HG02943 (cell line): ENCODE data around the gene SMAD7.

ENCODE experiments used
- ATAC-seq: cut with Tn5 transposase; IDR thresholded peaks from one replicate; pipeline ENCODE4 v1.9.1; 2021; ENCODE audit warnings: mild to moderate bottlenecking, low read depth, moderate library complexity; ENCODE audit not compliant: unreplicated experiment

Gene SMAD7

DNA sequence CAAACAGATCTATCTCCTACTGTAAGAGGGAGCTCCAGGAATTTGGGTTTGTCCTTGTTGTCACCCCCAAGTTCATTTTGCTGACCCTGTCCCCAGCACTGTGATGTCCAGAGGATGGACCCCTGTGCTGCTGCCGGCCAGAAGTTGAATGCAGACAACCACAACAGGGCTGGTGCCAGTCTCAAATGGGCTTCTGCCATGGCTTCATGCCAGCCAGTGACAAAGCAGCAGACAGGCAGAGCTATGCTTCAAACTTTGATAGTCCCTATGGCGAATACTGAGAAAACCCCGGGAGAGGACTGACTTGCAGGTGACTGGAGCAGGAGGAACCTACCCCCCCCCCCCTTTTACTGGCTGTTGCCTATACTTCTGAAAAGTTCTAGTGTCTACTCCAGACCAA is 3.2 kb downstream of the SMAD7 start:
- no peak for ATAC-seq

DNA sequence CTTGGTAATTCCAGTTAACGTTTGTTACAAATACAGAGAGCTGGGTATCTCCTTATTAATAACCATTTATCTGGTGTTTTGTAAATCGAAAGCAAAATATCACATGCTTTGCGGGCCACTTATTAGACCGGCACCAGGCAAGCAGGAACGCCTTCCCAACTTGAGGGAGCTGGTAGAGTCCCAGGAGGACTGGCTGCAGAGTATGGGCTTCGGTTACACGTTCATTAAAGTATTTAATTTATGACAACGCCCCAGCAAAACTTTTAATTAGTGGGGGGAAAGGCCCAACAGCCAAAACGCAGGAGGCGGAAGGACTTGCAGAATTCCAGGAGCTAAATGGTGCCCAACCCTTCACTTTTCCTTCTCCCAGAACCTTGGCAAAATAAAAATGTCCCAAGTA is 3.7 kb downstream of the SMAD7 start:
- ATAC-seq, result no peak

DNA sequence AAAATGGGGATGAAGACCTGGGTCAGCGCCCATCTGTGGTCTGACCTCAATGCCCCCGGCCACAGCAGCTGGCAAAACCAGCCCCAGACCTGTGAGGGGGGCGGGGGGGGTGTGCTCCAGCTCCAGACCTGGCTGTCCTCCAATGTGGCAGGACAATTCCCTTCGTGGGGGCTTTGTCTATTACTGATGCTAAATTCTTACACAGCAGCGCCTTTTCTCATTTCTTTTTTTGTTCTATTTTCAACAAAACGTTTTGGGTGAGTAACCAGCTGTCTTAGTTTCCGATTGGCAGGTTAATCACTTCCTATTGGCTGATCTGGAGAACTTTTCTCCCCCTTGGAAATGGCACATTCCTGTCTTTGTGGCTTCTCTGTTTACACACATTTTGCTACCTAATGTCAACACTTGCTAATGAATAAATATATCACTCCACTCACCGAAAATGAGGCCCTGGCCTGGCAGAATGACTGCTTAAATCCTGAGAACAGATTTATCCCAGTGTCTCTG is 4.4 kb downstream of the SMAD7 start:
- ATAC-seq, result no peak

DNA sequence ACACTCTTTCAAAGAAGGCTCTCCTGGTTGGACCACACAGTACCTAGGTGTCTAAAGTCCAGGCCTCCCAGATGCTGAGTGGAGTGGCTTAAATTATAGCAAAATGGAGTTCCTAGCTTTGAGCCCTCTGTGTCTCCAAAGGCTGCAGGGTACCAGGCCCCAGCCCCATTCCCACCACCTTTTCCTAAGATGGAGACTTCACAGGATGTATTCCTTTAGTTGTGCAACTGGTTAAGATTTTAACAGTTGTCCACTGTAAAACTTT is 4.9 kb downstream of the SMAD7 start:
- ATAC-seq, result no peak

DNA sequence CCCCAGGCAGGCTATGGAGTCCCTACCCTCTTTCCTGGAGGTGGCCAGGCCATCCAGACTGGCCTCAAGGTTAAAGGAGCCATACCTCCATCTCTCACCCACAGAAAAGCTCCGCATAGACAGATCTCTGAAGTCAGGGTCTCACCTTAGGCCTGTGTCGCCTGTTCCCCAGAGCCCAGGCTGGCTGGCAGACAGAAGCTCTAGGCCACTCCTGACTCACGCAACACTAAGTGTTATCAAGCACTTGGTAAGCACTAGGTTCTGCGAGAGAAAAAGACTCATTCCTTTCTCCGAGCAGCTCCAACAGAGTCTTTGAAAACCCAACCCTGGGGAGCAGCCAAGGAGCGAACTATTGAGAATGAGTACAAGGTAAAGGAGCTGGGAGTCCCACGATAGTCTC is 6.1 kb downstream of the SMAD7 start:
- no peak for ATAC-seq

DNA sequence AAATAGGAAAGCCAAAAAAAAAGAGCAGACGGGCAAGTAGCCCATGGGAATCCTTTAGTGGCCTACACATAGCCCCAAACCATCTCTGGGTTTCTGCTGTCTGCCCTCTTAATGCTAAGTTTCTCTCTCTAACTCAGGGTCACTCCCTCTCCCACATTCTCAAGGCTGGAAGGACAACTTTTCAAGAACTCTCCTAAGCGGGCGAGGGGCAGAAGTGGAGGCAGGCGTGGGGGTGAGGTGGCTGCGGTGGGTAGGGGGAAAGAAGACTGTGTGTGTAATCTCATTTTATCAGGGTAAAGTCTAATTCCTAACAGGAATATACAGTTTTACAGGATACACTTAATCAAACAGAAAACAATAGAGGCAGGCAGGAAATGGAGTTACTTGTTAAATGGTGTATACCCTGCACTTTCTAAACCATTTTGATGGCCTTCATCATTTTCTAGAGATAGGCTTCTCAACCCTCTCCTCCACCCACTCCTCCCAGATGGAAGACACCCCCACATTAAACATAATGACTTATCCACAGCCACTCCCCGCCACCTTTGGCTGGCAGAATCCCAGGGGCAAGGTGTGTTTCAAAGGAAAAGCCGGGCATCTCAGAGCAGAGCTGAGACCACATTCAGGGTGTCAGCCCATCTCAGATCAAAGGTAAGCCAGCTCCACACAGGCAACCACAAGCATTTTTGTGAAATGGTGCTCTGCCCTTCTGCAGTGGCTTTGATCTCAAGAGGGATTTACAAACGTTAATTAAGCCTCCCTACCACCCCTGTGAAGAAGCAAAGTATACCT is 6.8 kb downstream of the SMAD7 start:
- ATAC-seq, result no peak

DNA sequence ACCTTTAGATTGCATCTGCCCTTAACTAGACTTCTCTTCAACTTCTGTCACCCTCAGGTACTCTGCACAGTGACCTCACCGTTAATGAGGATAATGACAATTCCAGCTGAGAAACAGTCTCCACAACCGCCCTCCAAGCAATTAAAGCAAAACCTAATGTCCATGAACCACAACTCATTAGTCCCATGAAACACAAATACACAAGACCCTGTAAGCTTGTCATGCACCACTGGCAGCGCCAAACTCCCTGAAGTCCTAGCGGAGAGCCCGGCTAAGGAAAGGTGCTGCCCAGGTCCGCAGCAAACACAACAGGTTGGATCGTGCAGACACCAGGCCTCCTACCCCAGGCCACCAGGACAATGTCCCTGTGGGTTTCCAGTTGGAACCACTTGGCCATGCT is 7.4 kb downstream of the SMAD7 start:
- no peak for ATAC-seq

DNA sequence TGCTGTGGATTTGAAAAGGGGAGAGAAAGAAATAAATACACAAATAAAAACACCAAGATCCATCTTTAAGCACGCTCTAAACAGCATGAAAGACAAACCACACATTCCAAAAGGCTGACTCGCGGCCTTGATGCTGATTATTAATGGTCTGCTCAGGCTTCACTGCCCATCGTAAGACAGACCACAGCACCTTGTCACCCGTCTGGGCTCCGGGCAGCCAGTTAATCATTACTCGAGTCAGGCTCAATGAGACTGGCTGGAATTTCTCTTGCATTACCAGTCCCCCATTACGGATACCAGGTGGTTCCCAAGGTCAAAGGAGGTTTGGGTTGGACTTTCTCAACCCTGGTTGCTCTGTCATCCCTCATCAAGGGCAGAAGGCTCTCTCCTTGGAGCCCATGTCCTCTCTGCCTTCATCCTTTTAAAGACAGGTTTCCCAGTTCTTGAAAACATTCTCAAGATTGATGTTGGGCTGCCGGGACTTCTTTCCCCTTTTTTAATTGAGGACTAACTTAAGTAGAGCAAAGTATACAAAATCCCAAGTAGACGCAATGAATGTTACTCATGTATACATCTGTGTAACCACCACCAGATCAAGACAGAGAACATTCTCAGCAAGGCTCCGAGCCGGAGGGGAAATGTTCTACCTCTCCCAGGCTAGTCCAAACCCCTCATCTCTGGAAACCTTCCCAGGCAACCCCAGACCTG is 8.1 kb downstream of the SMAD7 start:
- ATAC-seq, result no peak

DNA sequence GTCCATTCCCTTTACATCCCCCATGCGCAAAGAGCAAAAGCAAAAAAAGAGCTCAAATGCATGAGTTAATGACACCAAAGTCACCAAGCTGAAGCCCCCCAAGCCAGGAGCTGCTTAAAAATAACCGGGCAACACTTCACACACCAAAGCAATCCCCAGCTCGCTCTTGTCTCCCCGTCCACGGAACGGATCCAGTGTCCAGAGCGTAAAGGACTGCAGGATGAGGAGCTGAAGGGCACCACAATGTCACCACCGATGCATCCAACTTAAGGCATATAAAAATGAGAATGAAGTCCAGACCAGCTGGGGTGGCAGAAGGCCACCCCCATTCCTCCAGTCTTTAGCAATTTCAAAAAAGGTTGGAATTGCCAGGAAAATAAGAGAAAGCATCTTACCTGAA is 8.7 kb downstream of the SMAD7 start:
- ATAC-seq, result no peak

DNA sequence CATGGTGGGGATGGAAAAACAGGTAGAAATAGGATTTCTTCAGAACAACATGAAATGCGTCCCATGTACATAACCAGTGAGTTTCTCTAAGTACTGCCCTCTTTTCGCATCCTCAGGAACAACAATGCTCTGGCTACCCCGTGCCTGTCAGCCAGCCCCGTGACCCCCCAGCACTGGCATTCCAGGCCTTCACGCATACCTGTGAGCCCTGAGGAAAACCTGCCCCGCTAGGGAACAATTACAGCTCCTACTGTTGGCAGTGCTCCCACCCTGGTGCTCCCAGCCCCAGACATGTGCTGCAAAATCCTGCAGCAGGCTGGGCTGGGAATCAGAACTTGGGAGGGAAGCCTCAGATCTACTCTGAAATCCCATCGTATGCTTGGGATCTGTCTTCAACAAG is 9.1 kb downstream of the SMAD7 start:
- ATAC-seq, result no peak

DNA sequence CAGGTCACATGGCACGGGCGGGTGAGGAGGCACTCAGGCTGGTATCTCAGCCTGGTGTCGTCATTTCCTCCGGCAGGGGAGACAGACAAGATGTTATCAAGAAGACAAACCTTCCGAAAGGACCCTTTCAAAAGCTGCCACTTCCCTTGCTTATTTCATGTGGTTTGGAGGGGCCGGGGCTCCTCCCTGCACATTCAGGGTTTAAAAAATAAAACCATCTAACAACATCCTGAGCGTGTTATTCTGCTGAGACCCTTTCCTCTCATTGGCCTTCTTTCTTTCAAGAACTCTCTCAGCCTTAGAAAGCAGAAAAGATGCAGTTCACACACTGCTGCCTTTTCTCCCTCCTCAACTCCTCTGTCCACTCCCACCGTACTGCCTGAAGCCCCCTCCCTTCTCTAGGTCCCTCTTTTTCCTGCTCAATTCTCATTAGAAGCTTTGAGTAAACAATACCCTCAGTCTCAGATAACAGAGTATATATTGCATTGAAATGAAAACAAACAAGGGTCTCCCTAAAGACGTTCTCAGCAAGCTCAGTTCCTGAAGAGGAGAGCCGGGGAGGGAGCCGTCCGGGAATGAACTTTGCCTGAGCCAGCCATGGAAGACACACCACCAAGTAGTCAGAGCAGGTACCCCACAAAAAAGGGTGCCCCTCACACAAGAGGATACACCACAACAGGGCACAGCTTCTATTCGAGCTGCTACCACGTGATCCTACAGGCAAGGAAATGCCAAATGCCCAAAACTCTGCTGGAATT is 9.7 kb downstream of the SMAD7 start:
- ATAC-seq, result no peak

DNA sequence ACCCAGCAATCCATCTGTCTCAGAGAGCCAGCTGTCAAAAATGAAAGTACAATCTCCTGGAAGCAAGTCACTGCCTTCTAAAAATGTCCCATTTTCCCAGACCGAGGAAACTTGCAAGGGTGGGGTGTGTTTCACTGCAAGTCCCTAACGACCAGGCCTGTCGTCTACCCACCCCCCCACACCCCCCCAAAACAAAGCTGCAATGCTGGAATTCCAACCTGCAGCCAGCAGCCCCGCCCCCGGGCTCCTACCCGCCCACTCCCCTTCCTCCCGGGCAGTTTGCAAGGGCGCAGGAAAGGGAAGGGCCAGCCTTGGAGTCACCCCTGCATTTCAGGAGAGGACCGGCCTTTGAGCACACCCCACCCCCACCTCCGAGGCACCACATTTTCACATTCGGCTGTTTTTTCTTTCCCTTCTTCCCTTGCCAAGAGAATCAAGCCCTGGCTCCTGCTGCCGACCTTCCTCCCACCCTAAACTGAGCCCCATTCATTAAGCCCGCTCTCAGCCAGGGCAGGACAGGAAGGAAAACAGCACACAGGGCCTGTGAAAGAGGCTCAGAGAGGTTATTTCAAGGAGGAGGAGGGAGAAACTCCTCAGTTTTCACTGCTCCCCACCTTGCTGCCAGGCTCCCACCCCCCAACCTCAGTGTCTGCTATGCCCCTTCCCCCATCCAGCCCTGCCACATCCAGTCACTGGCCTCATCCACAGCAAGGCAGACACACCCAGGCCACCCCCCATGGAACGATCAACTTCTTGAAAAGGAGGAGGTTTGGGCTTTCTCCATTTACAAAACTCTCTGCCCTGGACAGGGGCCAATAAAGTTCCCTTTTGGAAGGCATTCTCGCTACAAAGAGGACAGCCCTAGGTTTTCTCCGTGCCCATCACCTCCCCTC is 11.3 kb downstream of the SMAD7 start:
- no peak for ATAC-seq

DNA sequence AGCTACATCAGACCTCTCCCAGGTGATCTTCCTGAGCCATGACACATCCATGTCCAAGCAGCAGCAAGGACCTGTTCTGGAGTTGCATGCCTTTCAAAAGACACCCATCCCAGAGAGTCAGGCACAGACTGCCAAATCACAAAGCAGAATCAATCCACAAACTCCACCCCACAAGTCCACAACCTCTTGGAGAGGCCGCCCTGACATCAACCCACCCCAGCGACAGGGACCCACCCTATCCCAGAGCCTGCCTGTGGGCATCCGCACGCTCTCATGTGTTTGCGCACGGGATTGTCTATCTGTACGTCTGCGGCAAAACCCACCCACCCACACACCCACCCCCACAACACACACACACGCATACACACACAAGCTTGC is 11.9 kb downstream of the SMAD7 start:
- no peak for ATAC-seq

DNA sequence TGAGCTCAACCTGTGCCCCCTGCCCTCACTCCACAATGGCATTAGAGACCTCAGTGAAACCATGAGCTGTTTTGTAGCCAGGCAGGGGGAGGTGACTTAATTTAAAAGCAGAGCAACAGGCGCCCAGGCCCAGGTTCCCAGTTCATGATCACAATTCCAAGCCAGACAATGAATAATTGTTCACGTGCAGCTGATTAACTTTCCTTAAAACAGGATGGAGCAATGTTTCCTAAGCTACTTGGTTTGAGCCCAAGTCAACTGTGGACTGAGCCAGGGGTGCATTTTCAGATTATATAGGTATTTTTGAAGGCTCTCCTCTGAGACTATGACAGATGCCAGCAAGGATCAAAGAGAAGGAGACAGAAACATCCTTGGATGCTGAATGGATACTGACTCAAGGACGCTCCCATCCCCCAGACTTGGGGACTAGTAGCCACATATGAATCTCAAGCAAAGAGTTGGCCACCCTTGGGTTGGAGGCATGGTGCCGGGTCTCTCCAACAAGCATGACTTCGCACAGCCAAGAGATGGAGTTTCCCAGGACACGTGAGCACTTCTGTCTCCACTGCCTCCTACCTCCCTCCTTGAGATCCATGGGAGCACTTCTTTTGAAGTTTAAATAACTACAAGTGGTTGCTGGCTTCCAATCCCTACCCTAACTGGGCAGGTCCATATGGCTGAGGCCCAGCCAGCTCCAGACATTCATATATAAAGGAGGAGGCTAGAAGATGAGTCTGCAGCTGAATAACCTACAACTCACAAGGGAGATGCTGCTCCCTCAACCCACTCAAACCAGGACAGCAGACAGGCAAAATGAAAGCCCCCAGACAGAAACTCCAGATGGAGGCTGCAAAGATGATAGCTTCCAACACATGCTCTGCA is 12.7 kb downstream of the SMAD7 start:
- ATAC-seq, result no peak

DNA sequence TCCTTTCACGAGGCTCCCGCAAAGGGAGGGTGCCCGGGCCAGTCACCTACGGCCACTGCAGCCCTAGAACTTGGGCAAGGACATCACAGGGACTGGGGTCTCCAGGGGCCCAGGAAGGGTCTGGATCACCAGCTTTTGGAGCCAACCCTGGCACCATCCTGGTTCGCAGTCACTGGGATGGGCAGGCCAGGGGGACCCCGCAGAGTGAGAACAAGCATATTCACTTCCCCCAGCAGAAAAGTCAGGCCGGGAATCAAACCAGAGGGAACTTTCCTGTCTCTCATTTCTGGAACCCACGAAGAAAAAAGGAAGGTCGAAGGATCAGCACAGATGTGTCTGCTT is 15.4 kb downstream of the SMAD7 start:
- ATAC-seq, result no peak

DNA sequence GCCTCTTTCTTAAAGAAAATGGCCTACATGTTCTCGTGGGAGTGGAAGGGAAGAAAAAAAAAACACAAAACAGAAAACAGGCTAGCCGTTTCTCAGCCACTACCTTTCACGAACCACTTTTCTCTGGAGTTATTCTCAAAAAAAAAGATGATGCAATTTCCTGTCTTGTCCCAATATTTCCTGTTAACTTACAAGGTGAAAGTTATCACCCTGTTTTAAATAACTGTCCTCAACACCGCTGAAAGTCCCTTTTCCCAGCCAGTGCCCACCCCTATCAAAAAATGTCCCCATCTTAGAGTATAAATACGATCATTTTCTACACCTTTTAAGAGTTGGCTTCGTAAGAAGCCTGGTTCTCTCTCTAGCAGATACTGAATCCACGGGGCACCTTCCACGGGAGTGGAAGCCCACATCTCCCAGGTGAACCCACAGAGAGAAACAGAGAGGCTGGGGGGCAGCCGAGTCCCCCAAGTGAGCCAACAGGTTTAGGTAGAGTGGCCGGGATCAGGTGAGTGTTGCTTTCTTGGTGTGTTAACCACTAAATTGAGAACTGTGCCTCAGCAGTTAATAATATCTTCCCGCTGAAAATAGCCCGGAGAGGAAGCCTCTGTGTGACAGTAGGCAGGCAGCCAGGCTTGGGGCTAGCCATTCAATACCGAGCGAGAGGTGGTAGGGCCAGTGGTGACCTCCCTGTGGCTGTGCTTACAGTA is 15.9 kb downstream of the SMAD7 start:
- peak; percentile 44 for ATAC-seq

DNA sequence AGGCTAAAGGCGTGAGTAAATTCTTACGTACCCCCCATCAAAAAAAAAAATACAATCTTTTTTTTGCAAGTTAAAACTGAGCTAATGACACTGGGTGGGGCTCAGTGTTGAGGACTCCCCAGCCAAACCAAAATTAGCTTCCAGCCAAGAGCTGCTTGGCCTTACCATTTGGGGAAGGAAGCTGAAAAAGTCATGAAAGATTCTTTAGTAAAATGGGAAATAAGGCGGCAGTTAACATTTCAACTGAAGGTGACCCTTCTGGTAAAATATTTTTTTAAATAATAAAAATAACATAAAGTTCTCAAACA is 16.4 kb downstream of the SMAD7 start:
- no peak for ATAC-seq

DNA sequence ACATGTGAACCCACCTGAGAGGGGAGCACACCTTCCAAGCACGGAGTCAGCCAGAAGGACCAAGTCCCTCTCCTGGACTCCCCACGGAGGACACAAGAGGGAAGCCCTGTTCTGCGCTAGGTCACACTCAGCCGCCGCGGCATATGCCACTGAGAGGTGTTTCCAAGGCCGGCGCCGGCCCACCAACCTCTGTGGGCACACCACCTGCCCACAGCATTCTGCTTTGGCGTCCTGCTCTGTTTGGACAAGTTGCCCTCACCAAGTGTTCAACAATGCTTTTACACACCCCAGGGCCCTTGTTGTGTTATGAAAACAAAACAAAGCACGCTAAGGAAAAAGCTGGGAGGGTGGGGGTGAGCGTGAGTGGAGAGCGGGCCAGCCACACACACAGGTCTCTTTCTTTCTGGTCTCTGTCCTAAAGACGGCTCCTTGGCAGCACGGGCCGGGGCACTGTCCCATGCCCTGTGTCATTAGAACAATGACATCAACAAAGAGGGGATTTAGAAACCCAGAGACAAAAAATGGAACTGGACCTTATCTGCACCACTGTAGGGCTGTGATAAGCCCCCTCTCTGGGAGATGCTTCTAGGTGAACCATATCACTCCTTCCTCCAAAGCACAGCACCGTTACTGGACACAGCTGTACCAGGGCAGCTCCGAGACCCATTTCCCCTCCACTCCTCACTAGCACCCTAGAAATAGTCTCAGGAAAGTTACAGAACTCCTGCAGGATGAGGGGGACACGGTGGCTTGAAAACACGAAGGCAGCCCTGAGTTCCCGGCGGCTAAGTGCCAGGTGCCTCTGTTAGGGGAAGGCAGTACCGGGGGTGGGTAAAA is 17.0 kb downstream of the SMAD7 start:
- ATAC-seq, result no peak
